ENCODE measurements around the gene SLC6A20. TPM values are rescaled to one million over a fixed set of nuclear protein-coding genes. Genes with fewer than 3 reads are reported as not detected.

The SLC6A20 gene
- total RNA-seq, 4 donors from 2014 or later: 2.6 TPM; not detected in 3

- no peak for DNase-seq
- H3K4me3 ChIP-seq: no peak overlapping the region
- H3K36me3 ChIP-seq: no peaks in the 10 kb centered on the region
- no peaks in the 10 kb centered on the region for H3K4me1 ChIP-seq
- H3K9me3 ChIP-seq: no peaks in the 10 kb centered on the region
- intact Hi-C loops (cut with DNase I; ENCODE audit: low total_unique reads): no loop called here
- no peak overlapping the region for H3K27ac ChIP-seq
- H3K27me3 ChIP-seq: no peaks in the 10 kb centered on the region
- TF ChIP-seq CTCF (IDR thresholded peaks at IDR 0.05) (no peak), POLR2A (IDR thresholded peaks at IDR 0.05) (no peak)
These were observed 24.5 kb downstream of the SLC6A20 start for GRCh38 chr3:45771831-45772230.

GRCh38 chr3:45771166-45771775 lies 25.1 kb downstream of the SLC6A20 start:
- TF ChIP-seq CTCF (IDR thresholded peaks at IDR 0.05): no peak
- no peak for TF ChIP-seq POLR2A (IDR thresholded peaks at IDR 0.05)
- H3K9me3 ChIP-seq: no peaks in the 10 kb centered on the region
- H3K4me1 ChIP-seq: no peaks in the 10 kb centered on the region
- no peaks in the 10 kb centered on the region for H3K27me3 ChIP-seq
- H3K27ac ChIP-seq: no peak overlapping the region
- no peaks in the 10 kb centered on the region for H3K36me3 ChIP-seq
- no peak for DNase-seq
- intact Hi-C loops (cut with DNase I; ENCODE audit: low total_unique reads): no loop called here
- H3K4me3 ChIP-seq: no peak overlapping the region

- intact Hi-C loops (cut with DNase I; ENCODE audit: low total_unique reads): no loop called here
- H3K27me3 ChIP-seq: no peaks in the 10 kb centered on the region
- H3K36me3 ChIP-seq: no peaks in the 10 kb centered on the region
- no peak for TF ChIP-seq CTCF (IDR thresholded peaks at IDR 0.05)
- TF ChIP-seq POLR2A (IDR thresholded peaks at IDR 0.05): no peak
- H3K27ac ChIP-seq: no peak overlapping the region
- no peak overlapping the region for H3K4me3 ChIP-seq
- DNase-seq: no peak
- no peaks in the 10 kb centered on the region for H3K9me3 ChIP-seq
- H3K4me1 ChIP-seq: no peaks in the 10 kb centered on the region
These were observed 30.4 kb downstream of the SLC6A20 start for GRCh38 chr3:45765958-45766357.

GRCh38 chr3:45765266-45765851 lies 31.0 kb downstream of the SLC6A20 start:
- Histone ChIP-seq H3K9me3 (no peaks in the 10 kb centered on the region), H3K27ac (no peak overlapping the region), H3K4me3 (no peak overlapping the region), H3K27me3 (no peaks in the 10 kb centered on the region), H3K36me3 (no peaks in the 10 kb centered on the region), H3K4me1 (no peaks in the 10 kb centered on the region)
- intact Hi-C loops (cut with DNase I; ENCODE audit: low total_unique reads): no loop called here
- DNase-seq: no peak
- no peak for TF ChIP-seq POLR2A (IDR thresholded peaks at IDR 0.05)
- no peak for TF ChIP-seq CTCF (IDR thresholded peaks at IDR 0.05)

DNA sequence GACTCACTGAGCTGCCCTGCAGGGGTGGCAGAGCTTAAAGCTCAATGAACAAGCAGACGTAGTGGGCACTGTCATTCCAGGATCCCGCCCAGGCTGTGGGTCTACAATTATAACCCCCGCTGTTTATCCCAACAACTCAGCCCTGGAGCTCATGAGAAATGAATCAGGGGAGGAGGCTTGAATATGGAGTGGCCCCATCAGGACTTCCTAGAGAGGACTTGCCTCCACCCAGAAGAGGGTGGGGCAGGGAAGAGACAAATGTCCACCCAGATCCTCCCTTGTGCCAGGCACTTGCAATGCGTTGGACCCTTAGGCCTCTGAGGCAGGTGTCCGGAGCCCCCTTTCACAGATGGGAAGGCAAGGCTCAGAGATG lies 33.0 kb downstream of the SLC6A20 start:
- TF ChIP-seq CTCF (IDR thresholded peaks at IDR 0.05) (no peak), POLR2A (IDR thresholded peaks at IDR 0.05) (no peak)
- Histone ChIP-seq H3K27ac (no peak overlapping the region), H3K27me3 (no peaks in the 10 kb centered on the region), H3K4me3 (no peak overlapping the region), H3K9me3 (no peaks in the 10 kb centered on the region), H3K36me3 (no peaks in the 10 kb centered on the region), H3K4me1 (no peaks in the 10 kb centered on the region)
- DNase-seq: no peak
- intact Hi-C loops (cut with DNase I; ENCODE audit: low total_unique reads): loop anchor here (5.0 kb wide), 1 partner anchor 319 kb away; no protein-coding TSS in a partner anchor
